AG04449 (cell line): ENCODE data around the gene FBXO3.

Experiments used
- CTCF ChIA-PET: fragments of 350-600 bp; formaldehyde crosslinking; extraction: SDS; loops from one replicate; lab custom pipeline; 2021; ENCODE audit warnings: antibody characterized with exemption; lab: Yijun Ruan, JAX
- POLR2A ChIA-PET: fragments of 400-600, 350-600 bp; formaldehyde crosslinking; extraction: SDS; loops from one replicate; lab custom pipeline; 2020; ENCODE audit warnings: antibody characterized with exemption, inconsistent platforms; lab: Yijun Ruan, JAX
- DNase-seq: peaks from one replicate; pipeline ENCODE4 v3.0.0-alpha.2; 2010; ENCODE audit warnings: low read depth, low spot score
- H3K4me3 ChIP-seq: 2 replicates; pipeline ENCODE4 v1.5.1; 2011; ENCODE audit warnings: low read depth, mild to moderate bottlenecking, control low read depth, low read length
- TF ChIP-seq, protein P1 (sequence below): IDR thresholded peaks from one replicate; pipeline ENCODE4 v1.5.1; 2011; ENCODE audit warnings: mild to moderate bottlenecking, moderate library complexity, low read length, control low read depth, inconsistent platforms; ENCODE audit not compliant: insufficient read depth; ENCODE audit errors: missing control alignments

The FBXO3 gene

DNA sequence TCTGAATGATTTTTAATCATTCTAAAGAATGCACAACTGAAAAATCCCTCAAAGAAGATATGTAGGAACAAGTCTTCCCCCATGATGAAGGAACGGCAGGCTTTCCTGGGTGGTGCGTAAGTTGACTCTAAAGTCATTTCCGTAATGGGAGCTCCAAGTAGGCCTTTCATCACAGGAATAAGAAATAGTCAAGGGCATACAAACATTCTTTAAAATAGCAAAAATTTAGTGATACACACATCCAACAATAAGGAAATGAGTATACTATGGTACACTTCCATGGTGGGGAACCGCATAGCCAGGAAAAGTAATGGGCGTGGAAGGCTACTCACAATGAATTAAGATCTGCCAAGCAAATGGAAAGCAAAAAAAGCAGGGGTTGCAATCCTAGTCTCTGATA is 48.8 kb downstream of the FBXO3 start:
- CTCF ChIA-PET = interaction anchor here (1.3 to 3.8 kb wide), 3 partner anchors 8 to 17 kb away, joined by 5 to 11 read pairs (median 5); partner anchors contain the start of gene CD59
- POLR2A ChIA-PET = interaction anchor here (1.5 kb wide), 1 partner anchor 9 kb away, joined by 4 read pairs; no protein-coding TSS in a partner anchor
- TF ChIP-seq, protein P1, sequence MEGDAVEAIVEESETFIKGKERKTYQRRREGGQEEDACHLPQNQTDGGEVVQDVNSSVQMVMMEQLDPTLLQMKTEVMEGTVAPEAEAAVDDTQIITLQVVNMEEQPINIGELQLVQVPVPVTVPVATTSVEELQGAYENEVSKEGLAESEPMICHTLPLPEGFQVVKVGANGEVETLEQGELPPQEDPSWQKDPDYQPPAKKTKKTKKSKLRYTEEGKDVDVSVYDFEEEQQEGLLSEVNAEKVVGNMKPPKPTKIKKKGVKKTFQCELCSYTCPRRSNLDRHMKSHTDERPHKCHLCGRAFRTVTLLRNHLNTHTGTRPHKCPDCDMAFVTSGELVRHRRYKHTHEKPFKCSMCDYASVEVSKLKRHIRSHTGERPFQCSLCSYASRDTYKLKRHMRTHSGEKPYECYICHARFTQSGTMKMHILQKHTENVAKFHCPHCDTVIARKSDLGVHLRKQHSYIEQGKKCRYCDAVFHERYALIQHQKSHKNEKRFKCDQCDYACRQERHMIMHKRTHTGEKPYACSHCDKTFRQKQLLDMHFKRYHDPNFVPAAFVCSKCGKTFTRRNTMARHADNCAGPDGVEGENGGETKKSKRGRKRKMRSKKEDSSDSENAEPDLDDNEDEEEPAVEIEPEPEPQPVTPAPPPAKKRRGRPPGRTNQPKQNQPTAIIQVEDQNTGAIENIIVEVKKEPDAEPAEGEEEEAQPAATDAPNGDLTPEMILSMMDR = no peak

DNA sequence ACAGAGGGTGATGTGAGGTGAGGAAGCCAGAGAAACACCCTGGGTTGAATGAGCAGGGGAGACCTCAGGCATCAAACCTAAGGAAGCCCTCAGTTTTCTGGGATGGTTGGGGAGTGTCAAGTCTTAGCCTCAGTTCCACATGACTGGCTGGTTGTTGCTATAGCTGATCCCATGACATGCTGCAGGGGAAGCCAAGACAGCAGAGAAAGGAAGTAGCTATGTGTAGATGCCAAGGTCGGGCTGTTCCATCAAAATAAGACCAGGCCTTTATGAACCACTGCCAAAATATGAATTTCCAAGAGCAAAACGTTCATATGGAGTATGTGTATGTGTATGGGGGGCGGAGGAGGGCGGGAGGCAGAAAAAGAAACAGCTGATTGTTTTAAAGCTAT is 49.7 kb downstream of the FBXO3 start:
- ChIA-PET POLR2A (interaction anchor here (1.2 to 1.7 kb wide), 4 partner anchors 10 to 33 kb away, joined by 4 to 6 read pairs (median 4); partner anchors contain the start of gene C11orf91), CTCF (interaction anchor here (0.8 to 3.8 kb wide), 6 partner anchors 9 to 362 kb away, joined by 3 to 11 read pairs (median 4); partner anchors contain the start of gene CD59)
- no peak overlapping the region for H3K4me3 ChIP-seq
- TF ChIP-seq, protein P1 = no peak
- no peak for DNase-seq

More for the DNA sequence above, 48.8 kb downstream of the FBXO3 start:
- no peak overlapping the region for H3K4me3 ChIP-seq
- DNase-seq = no peak

DNA sequence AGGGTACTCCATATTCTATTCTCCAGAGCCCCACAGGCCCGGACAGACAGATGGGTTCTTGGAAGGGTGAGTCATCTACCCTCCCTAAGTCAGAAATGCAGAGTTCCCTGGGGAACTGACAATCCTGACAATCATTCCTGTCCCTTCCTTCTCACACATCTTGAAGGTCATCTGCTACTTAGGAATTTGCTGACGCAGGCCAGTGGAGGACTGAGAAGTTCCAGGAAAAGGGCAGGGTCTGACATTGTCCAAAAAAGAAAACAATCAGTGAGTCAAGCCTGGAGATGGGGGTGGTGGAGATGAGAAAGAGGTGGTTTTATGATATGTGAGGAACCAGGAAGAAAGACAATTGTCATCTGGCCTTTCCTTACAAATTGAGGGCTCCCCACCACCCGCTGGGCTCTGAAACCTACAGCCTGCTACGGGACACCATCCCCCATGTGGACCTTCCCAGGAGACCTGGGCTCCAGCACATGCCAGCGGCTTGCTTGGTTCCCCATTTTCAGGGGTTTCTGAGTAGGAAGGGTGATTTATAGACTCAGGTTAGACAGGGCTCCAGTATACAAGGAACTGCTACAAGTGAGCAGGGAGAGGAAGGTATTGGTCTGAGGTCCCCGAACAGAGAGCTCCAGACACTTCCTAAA is 51.0 kb downstream of the FBXO3 start:
- H3K4me3 ChIP-seq = no peak overlapping the region
- CTCF ChIA-PET = interaction anchor here (1.0 to 3.8 kb wide), 4 partner anchors 10 to 19 kb away, joined by 3 to 11 read pairs (median 6); partner anchors contain the start of gene CD59
- POLR2A ChIA-PET = interaction anchor here (1.4 to 1.7 kb wide), 2 partner anchors 13 to 31 kb away, joined by 5 to 6 read pairs; no protein-coding TSS in a partner anchor
- peak; percentile 95 for DNase-seq
- TF ChIP-seq, protein P1 = no peak

DNA sequence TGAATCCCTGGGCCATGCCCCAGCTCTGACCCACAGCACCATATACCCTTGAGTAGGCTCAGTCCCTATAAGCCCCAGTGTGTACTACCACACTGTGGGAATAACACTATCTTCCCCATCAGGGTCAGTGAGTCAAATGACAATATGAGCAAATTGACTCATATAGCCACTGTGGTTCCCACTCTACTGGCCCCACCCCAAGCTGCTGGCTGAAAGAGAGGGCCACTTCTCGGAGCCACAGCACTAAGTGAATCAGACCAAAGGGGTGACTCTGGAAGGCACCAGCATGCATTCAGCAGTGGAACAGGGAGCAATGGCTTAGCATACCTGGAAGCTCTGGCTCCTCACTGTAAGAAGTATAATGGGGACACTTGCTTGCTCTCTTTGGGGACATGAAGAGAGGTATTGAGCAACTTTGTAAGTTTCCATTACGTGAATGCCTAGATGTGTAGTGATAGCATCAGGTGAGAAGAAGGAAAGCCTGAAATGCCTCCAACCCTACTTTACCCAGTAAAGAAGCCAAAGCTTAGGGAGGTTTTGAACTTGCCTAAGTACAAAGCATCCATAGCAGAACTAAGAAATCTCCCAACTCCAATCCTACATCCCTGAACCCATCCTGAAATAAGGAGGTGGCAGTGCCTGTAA is 51.6 kb downstream of the FBXO3 start:
- POLR2A ChIA-PET = no interaction called here
- no peak for DNase-seq
- TF ChIP-seq, protein P1 = no peak
- CTCF ChIA-PET = interaction anchor here (1.0 to 3.8 kb wide), 3 partner anchors 14 to 107 kb away, joined by 3 to 11 read pairs (median 8); partner anchors contain the start of gene CD59
- H3K4me3 ChIP-seq = no peak overlapping the region

DNA sequence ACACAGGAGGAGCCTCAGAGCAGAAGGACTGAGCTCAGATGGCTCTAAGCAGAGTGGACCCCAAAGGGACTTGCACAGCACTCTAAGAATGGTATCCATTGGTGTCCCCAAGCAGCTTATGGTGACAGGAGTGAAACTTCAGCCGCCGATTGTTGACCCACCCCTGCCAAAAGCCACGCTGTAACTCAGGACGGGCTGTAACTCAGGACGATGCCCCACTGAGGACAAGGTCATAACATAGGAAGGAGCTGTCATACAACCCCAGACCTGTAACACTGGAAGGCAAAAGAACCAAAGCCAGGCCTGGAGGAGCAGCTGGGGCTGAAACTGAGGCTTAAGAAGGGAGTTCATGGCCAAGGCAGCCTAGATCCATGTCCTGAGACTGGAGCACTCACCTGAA is 52.3 kb downstream of the FBXO3 start:
- DNase-seq = no peak
- TF ChIP-seq, protein P1 = no peak
- POLR2A ChIA-PET = no interaction called here
- CTCF ChIA-PET = interaction anchor here (1.0 to 3.8 kb wide), 4 partner anchors 15 to 107 kb away, joined by 3 to 12 read pairs (median 10); partner anchors contain the start of gene CD59
- no peak overlapping the region for H3K4me3 ChIP-seq
